Caco-2 (cell line): ENCODE data around the gene EVI2A. TPM values are rescaled to one million over a fixed set of nuclear protein-coding genes. Genes with fewer than 3 reads are reported as not detected.
A peak's percentile ranks its signal among the peaks of the same experiment; 100 is the strongest.

Experiments used
- BruUV-seq: library from RNA; stranded (reverse); fragments of 400-500 nt; replicated peaks from 2 replicates; lab custom pipeline; 2021; lab: Mats Ljungman, UMichigan
- CTCF ChIA-PET: fragments of 300-600 bp; sonication (Branson Sonifier 250); formaldehyde crosslinking; loops from one replicate; lab custom pipeline; 2022; ENCODE audit warnings: antibody characterized with exemption; lab: Charles Lee
- POLR2A ChIA-PET: fragments of 300-600 bp; sonication (Branson Sonifier 250); formaldehyde crosslinking; loops from one replicate; lab custom pipeline; 2022; ENCODE audit warnings: antibody characterized with exemption; lab: Charles Lee
- DNase-seq, 2 experiments: peaks; one replicate each; pipeline versions ENCODE4 v3.0.0 to v3.0.0-alpha.2; 2020 to 2022
- H3K27me3 ChIP-seq: replicated peaks from 2 replicates; pipeline ENCODE4 v1.6.0; 2011; ENCODE audit warnings: low read length; ENCODE audit not compliant: control insufficient read depth, insufficient read depth
- H3K36me3 ChIP-seq: 2 replicates; pipeline ENCODE4 v1.5.1; 2011; ENCODE audit warnings: low read length; ENCODE audit not compliant: control insufficient read depth, insufficient read depth
- H3K4me1 ChIP-seq: fragments of 250-450 bp; sonication (Bioruptor Pico); 2 replicates; pipeline ENCODE4 v1.5.1; 2020; ENCODE audit warnings: mild to moderate bottlenecking
- H3K4me3 ChIP-seq: 2 replicates; pipeline ENCODE4 v1.5.1; 2011; ENCODE audit warnings: low read depth, mild to moderate bottlenecking, control low read depth, low read length
- H3K9me3 ChIP-seq: fragments of 250-450 bp; sonication (Bioruptor Pico); 2 replicates; pipeline ENCODE4 v1.5.1; 2020; ENCODE audit warnings: mild to moderate bottlenecking, moderate library complexity
- H3K27ac Mint-ChIP-seq: one replicate; pipeline ENCODE4 v1.8.0; 2022; ENCODE audit warnings: mixed read lengths; ENCODE audit not compliant: unreplicated experiment
- H3K27me3 Mint-ChIP-seq: one replicate; pipeline ENCODE4 v1.8.0; 2022; ENCODE audit warnings: mixed read lengths; ENCODE audit not compliant: insufficient read depth, unreplicated experiment
- H3K36me3 Mint-ChIP-seq: one replicate; pipeline ENCODE4 v1.8.0; 2022; ENCODE audit warnings: mild to moderate bottlenecking, mixed read lengths; ENCODE audit not compliant: insufficient read depth, unreplicated experiment
- H3K4me1 Mint-ChIP-seq: one replicate; pipeline ENCODE4 v1.8.0; 2022; ENCODE audit warnings: low read depth, mixed read lengths; ENCODE audit not compliant: unreplicated experiment
- H3K4me3 Mint-ChIP-seq: one replicate; pipeline ENCODE4 v1.8.0; 2022; ENCODE audit warnings: mild to moderate bottlenecking, moderate library complexity, mixed read lengths; ENCODE audit not compliant: unreplicated experiment
- H3K9me3 Mint-ChIP-seq: one replicate; pipeline ENCODE4 v1.8.0; 2022; ENCODE audit warnings: mixed read lengths; ENCODE audit not compliant: unreplicated experiment
- intact Hi-C: fragments of 100-400 bp; cut with micrococcal nuclease; formaldehyde crosslinking; loops from one replicate; pipeline ENCODE4 v1.10.0; 2022; ENCODE audit not compliant: unreplicated experiment
- total RNA-seq: library from RNA; stranded (reverse); gene quantifications from 2 replicates; pipeline ENCODE4 v1.2.3, GENCODE V29; 2022
- TF ChIP-seq, protein P1 (sequence below), 2 experiments: fragments of 200-600 bp in 1 of 2; IDR thresholded peaks; 1 replicate in 1 of 2; 2 replicates in 1 of 2; pipeline versions ENCODE4 v1.5.1 to v1.8.0; 2011 to 2022; ENCODE audit warnings: antibody characterized with exemption in 1 of 2, control low read depth in 1 of 2, inconsistent platforms in 1 of 2, low read depth in 1 of 2, low read length in 1 of 2, mild to moderate bottlenecking in 1 of 2, moderate library complexity in 1 of 2; ENCODE audit not compliant: insufficient read depth in 1 of 2, severe bottlenecking in 1 of 2, unreplicated experiment in 1 of 2

The EVI2A gene
- total RNA-seq, 1 experiment from 2014 or later = not detected

DNA sequence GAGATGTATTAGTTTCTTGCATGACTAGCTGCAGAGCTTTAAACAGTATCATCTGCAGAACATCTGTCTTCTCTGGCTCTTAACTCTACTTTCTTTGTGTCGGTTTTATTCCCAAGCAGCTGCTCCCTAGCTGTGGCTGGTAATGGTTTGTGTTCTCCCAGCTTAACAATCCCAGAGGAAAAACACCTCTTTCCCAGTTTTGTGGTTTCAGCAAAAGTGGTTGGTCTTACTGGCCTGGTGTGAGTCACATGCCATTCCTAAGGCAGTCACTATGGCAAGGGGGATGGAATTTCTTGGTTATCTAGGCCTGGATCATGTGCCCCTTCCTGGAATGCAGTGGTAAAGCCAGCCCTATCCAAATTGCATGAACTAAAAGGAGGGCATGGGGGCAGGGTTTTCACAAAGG is 51.8 kb downstream of the EVI2A start:
- intact Hi-C loops = loop anchor here (2.0 to 10.0 kb wide), 2 partner anchors 23 to 105 kb away; no protein-coding TSS in a partner anchor
- H3K27me3 ChIP-seq = no peaks in the 10 kb centered on the region
- Mint-ChIP-seq H3K4me3 (no peak overlapping the region), H3K4me1 (peaks cover 12% of the 10 kb centered on the region), H3K27me3 (no peaks in the 10 kb centered on the region), H3K27ac (peak overlapping the region; percentile 51), H3K9me3 (no peaks in the 10 kb centered on the region), H3K36me3 (peaks cover 59% of the 10 kb centered on the region)
- H3K9me3 ChIP-seq = no peaks in the 10 kb centered on the region
- BruUV-seq = no TSS peak
- H3K36me3 ChIP-seq = no peaks in the 10 kb centered on the region
- peak; percentile 53 to 62 for DNase-seq
- CTCF ChIA-PET = interaction anchor here (0.6 kb wide), 1 partner anchor 320 kb away, joined by 5 read pairs; no protein-coding TSS in a partner anchor
- no peak overlapping the region for H3K4me3 ChIP-seq
- H3K4me1 ChIP-seq = peaks cover 15% of the 10 kb centered on the region
- POLR2A ChIA-PET = no interaction called here
- TF ChIP-seq, protein P1, sequence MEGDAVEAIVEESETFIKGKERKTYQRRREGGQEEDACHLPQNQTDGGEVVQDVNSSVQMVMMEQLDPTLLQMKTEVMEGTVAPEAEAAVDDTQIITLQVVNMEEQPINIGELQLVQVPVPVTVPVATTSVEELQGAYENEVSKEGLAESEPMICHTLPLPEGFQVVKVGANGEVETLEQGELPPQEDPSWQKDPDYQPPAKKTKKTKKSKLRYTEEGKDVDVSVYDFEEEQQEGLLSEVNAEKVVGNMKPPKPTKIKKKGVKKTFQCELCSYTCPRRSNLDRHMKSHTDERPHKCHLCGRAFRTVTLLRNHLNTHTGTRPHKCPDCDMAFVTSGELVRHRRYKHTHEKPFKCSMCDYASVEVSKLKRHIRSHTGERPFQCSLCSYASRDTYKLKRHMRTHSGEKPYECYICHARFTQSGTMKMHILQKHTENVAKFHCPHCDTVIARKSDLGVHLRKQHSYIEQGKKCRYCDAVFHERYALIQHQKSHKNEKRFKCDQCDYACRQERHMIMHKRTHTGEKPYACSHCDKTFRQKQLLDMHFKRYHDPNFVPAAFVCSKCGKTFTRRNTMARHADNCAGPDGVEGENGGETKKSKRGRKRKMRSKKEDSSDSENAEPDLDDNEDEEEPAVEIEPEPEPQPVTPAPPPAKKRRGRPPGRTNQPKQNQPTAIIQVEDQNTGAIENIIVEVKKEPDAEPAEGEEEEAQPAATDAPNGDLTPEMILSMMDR (IDR thresholded peaks at IDR 0.05; ENCODE audit: insufficient read depth in 1 of 2, low read depth in 1 of 2, low read length in 1 of 2, severe bottlenecking in 1 of 2, unreplicated experiment in 1 of 2) = no peak

DNA sequence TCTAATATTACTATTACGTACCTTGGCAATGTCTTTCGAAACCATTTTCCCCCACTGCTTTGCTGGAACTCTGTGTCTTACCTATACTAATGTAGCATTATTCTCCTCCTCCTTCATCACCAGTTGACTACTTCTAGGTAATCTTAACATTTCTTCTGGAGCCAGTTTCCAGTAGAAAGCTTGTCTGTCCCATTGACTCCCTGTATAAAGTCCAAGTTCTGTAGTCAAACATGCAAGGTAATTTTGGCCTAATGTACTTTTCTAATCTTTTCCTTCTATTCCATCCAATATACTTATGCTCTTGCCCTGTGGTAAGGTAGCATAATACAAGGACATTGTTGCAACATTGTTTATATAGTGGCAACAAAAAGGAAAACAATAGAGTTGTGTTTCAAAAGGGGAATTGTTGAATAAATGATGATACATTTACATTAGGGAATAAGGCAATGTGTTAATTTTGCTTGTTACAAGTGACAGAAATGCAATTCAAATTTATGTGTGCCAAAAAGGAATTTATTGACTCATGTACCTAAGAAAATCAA is 52.3 kb downstream of the EVI2A start:
- Mint-ChIP-seq H3K9me3 (no peaks in the 10 kb centered on the region), H3K27ac (peak overlapping the region; percentile 51), H3K4me3 (no peak overlapping the region), H3K36me3 (peaks cover 59% of the 10 kb centered on the region), H3K27me3 (no peaks in the 10 kb centered on the region), H3K4me1 (peaks cover 12% of the 10 kb centered on the region)
- H3K27me3 ChIP-seq = no peaks in the 10 kb centered on the region
- H3K36me3 ChIP-seq = no peaks in the 10 kb centered on the region
- no peaks in the 10 kb centered on the region for H3K9me3 ChIP-seq
- ChIA-PET CTCF (no interaction called here), POLR2A (no interaction called here)
- TF ChIP-seq, protein P1 (IDR thresholded peaks at IDR 0.05; ENCODE audit: insufficient read depth in 1 of 2, low read depth in 1 of 2, low read length in 1 of 2, severe bottlenecking in 1 of 2, unreplicated experiment in 1 of 2) = no peak
- intact Hi-C loops = loop anchor here (2.0 to 10.0 kb wide), 2 partner anchors 24 to 106 kb away; no protein-coding TSS in a partner anchor
- no peak for DNase-seq
- no TSS peak for BruUV-seq
- H3K4me1 ChIP-seq = peaks cover 15% of the 10 kb centered on the region
- H3K4me3 ChIP-seq = no peak overlapping the region

Other genes starting within 250 kb of the EVI2A start
- 62.4 and 69.5 TPM in 2 replicates for gene NF1, start 226.6 kb downstream of the EVI2A start, total RNA-seq
- gene OMG, start 24.4 kb downstream of the EVI2A start, total RNA-seq = not detected in 2 replicates
- gene EVI2B, start 7.6 kb downstream of the EVI2A start, total RNA-seq = not detected in 2 replicates
- 84.2 and 90.3 TPM in 2 replicates for gene RAB11FIP4, start 70.1 kb upstream of the EVI2A start, total RNA-seq